HEK293 (cell line): ENCODE results near the gene MEGF9.
A peak's percentile ranks its signal among the peaks of the same experiment; 100 is the strongest.

Source experiments
- CTCF ChIA-PET: fragments of 350-600 bp; formaldehyde crosslinking; extraction: SDS; loops from one replicate; lab custom pipeline; 2021; ENCODE audit warnings: antibody characterized with exemption; lab: Yijun Ruan, JAX
- POLR2A ChIA-PET: fragments of 300-600 bp; formaldehyde crosslinking; extraction: SDS; loops from one replicate; lab custom pipeline; 2020; ENCODE audit warnings: antibody characterized with exemption, inconsistent platforms; lab: Yijun Ruan, JAX
- H3K27ac ChIP-seq: fragments of 200-500 bp; sonication (Bioruptor generic); 2 replicates; pipeline ENCODE4 v1.5.1; 2014; ENCODE audit warnings: low read depth, low read length, control low read depth, inconsistent platforms; ENCODE audit errors: extremely low read depth
- H3K36me3 ChIP-seq, 2 experiments: fragments of 200-500 bp in 1 of 2; sonication (Bioruptor generic) in 1 of 2; 1 replicate in 1 of 2; 2 replicates in 1 of 2; pipeline ENCODE4 v1.5.1; 2014 to 2017; ENCODE audit warnings: inconsistent platforms in 2 of 2, low read length in 2 of 2; ENCODE audit not compliant: control insufficient read depth in 2 of 2, insufficient read depth in 1 of 2
- H3K4me1 ChIP-seq: fragments of 200-500 bp; sonication (Bioruptor generic); 2 replicates; pipeline ENCODE4 v1.5.1; 2014; ENCODE audit warnings: mild to moderate bottlenecking, low read length, inconsistent platforms; ENCODE audit not compliant: control insufficient read depth, insufficient read depth
- H3K4me3 ChIP-seq: 2 replicates; pipeline ENCODE4 v1.5.1; 2011; ENCODE audit warnings: low read depth, mild to moderate bottlenecking, control low read depth, low read length, moderate library complexity
- H3K9me3 ChIP-seq: fragments of 200-500 bp; sonication (Bioruptor generic); 2 replicates; pipeline ENCODE4 v1.5.1; 2014; ENCODE audit warnings: low read depth, low read length, inconsistent platforms; ENCODE audit not compliant: control insufficient read depth, insufficient read depth
- ELK4 ChIP-seq: IDR thresholded peaks from 2 replicates; pipeline ENCODE4 v1.6.1; 2011; ENCODE audit warnings: mild to moderate bottlenecking, low read depth, low read length, borderline replicate concordance
- GLI4 ChIP-seq: fragments of 450-650 bp; formaldehyde crosslinking; IDR thresholded peaks from 2 replicates; pipeline ENCODE4 v1.5.1; 2016; ENCODE audit warnings: missing biosample characterization, missing genetic modification characterization
- GLIS2 ChIP-seq: fragments of 450-650 bp; formaldehyde crosslinking; IDR thresholded peaks from 2 replicates; pipeline ENCODE4 v1.5.1; 2016; ENCODE audit warnings: missing biosample characterization, missing genetic modification characterization
- PRDM4 ChIP-seq: fragments of 450-650 bp; formaldehyde crosslinking; IDR thresholded peaks from 2 replicates; pipeline ENCODE4 v1.5.1; 2017; ENCODE audit warnings: missing biosample characterization, missing genetic modification characterization
- REPIN1 ChIP-seq: fragments of 450-650 bp; formaldehyde crosslinking; IDR thresholded peaks from 2 replicates; pipeline ENCODE4 v1.5.1; 2017; ENCODE audit warnings: missing biosample characterization, missing genetic modification characterization, low read depth
- SP2 ChIP-seq: fragments of 450-650 bp; formaldehyde crosslinking; IDR thresholded peaks from 2 replicates; pipeline ENCODE4 v1.5.1; 2016; ENCODE audit warnings: missing biosample characterization, missing genetic modification characterization
- ZBTB44 ChIP-seq: fragments of 450-650 bp; IDR thresholded peaks from 2 replicates; pipeline ENCODE4 v1.5.1; 2018; ENCODE audit warnings: missing biosample characterization, mild to moderate bottlenecking, missing genetic modification characterization
- ZBTB7A ChIP-seq: fragments of 450-650 bp; formaldehyde crosslinking; IDR thresholded peaks from 2 replicates; pipeline ENCODE4 v1.5.1; 2016; ENCODE audit warnings: low read depth, missing biosample characterization, missing genetic modification characterization
- ZFHX2 ChIP-seq: fragments of 450-650 bp; formaldehyde crosslinking; conservative IDR thresholded peaks from 2 replicates; pipeline ENCODE4 v1.5.1; 2016; ENCODE audit warnings: missing biosample characterization, missing genetic modification characterization
- ZNF114 ChIP-seq: fragments of 450-650 bp; formaldehyde crosslinking; IDR thresholded peaks from 2 replicates; pipeline ENCODE4 v1.5.0; 2017; ENCODE audit warnings: missing biosample characterization, missing genetic modification characterization
- ZNF121 ChIP-seq: fragments of 450-650 bp; formaldehyde crosslinking; IDR thresholded peaks from 2 replicates; pipeline ENCODE4 v1.5.1; 2016; ENCODE audit warnings: missing biosample characterization, missing genetic modification characterization
- ZNF140 ChIP-seq: fragments of 450-650 bp; formaldehyde crosslinking; IDR thresholded peaks from 2 replicates; pipeline ENCODE4 v1.5.1; 2016; ENCODE audit warnings: missing biosample characterization, missing genetic modification characterization
- ZNF26 ChIP-seq: fragments of 450-650 bp; formaldehyde crosslinking; IDR thresholded peaks from 2 replicates; pipeline ENCODE4 v1.5.1; 2016; ENCODE audit warnings: missing biosample characterization, missing genetic modification characterization
- ZNF398 ChIP-seq: fragments of 450-650 bp; formaldehyde crosslinking; IDR thresholded peaks from 2 replicates; pipeline ENCODE4 v1.5.1; 2017; ENCODE audit warnings: missing biosample characterization, missing genetic modification characterization
- ZNF514 ChIP-seq: fragments of 450-650 bp; formaldehyde crosslinking; IDR thresholded peaks from 2 replicates; pipeline ENCODE4 v1.5.1; 2016; ENCODE audit warnings: missing biosample characterization, missing genetic modification characterization
- ZNF530 ChIP-seq: fragments of 450-650 bp; formaldehyde crosslinking; IDR thresholded peaks from 2 replicates; pipeline ENCODE4 v1.5.1; 2016; ENCODE audit warnings: low read depth, missing biosample characterization, missing genetic modification characterization
- ZNF791 ChIP-seq: fragments of 450-650 bp; formaldehyde crosslinking; IDR thresholded peaks from 2 replicates; pipeline ENCODE4 v1.5.1; 2016; ENCODE audit warnings: missing biosample characterization, missing genetic modification characterization
- ZNF830 ChIP-seq: fragments of 450-650 bp; IDR thresholded peaks from 2 replicates; pipeline ENCODE4 v1.5.0; 2018; ENCODE audit warnings: missing biosample characterization, missing genetic modification characterization, low read depth, mild to moderate bottlenecking, moderate library complexity
- ZNF837 ChIP-seq: fragments of 450-650 bp; formaldehyde crosslinking; IDR thresholded peaks from 2 replicates; pipeline ENCODE4 v1.5.1; 2016; ENCODE audit warnings: missing biosample characterization, missing genetic modification characterization
- ZNF843 ChIP-seq: fragments of 450-650 bp; formaldehyde crosslinking; IDR thresholded peaks from 2 replicates; pipeline ENCODE4 v1.5.1; 2016; ENCODE audit warnings: missing biosample characterization, missing genetic modification characterization

Gene MEGF9

GRCh38 chr9:120716483-120716882, 2.2 kb upstream of the MEGF9 start (continued):
- TF ChIP-seq ZFHX2 (no peak), ZNF530 (tag by site-specific recombination) (no peak), ZNF514 (tag by site-specific recombination) (no peak), GLI4 (tag by site-specific recombination) (no peak), ZNF121 (tag by site-specific recombination) (no peak), ZNF830 (tag by site-specific recombination) (no peak), REPIN1 (tag by site-specific recombination) (no peak), PRDM4 (tag by site-specific recombination) (no peak), ZNF837 (tag by site-specific recombination) (no peak), ZNF26 (tag by site-specific recombination) (no peak), ZNF114 (no peak), ZBTB7A (tag by site-specific recombination) (no peak), GLIS2 (tag by site-specific recombination) (no peak), ZNF791 (tag by site-specific recombination) (no peak)

GRCh38 chr9:120715389-120715924, 1.2 kb upstream of the MEGF9 start:
- ChIA-PET POLR2A (interaction anchor here (0.6 to 1.5 kb wide), 2 partner anchors 18 to 33 kb away, joined by 3 read pairs; no protein-coding TSS in a partner anchor), CTCF (interaction anchor here (0.6 to 2.2 kb wide), 5 partner anchors 11 to 95 kb away, joined by 3 to 8 read pairs (median 3); no protein-coding TSS in a partner anchor)
- H3K27ac ChIP-seq = no peak overlapping the region
- TF ChIP-seq ZBTB44 (0 out of 2 replicates have a peak, but pooled peaks have one; percentile 57), SP2 (tag by site-specific recombination) (peak; percentile 53), ZNF140 (no peak), ELK4 (no peak), ZNF398 (no peak), ZNF843 (tag by site-specific recombination) (no peak)
- H3K9me3 ChIP-seq = no peaks in the 10 kb centered on the region
- H3K4me3 ChIP-seq = no peak overlapping the region
- H3K36me3 ChIP-seq = no peaks in the 10 kb centered on the region
- peaks cover 13% of the 10 kb centered on the region; the same call in 1 of the 2 replicates for H3K4me1 ChIP-seq
